Subcutaneous abdominal adipose tissue (tissue), 5 donors: ENCODE measurements around the gene MLXIP.

Experiments used
- H3K27ac ChIP-seq: one replicate; pipeline ENCODE4 v1.7.0; 2013; ENCODE audit warnings: low read depth, mild to moderate bottlenecking, inconsistent platforms, low read length, moderate library complexity
- H3K27me3 ChIP-seq, 5 donors: one replicate each; pipeline ENCODE4 v1.7.0; 2013; ENCODE audit warnings: low read length in 5 of 5, inconsistent platforms in 1 of 5; ENCODE audit not compliant: control insufficient read depth in 5 of 5, insufficient read depth in 4 of 5
- H3K36me3 ChIP-seq, 5 donors: one replicate each; pipeline ENCODE4 v1.7.0; 2013; ENCODE audit warnings: low read length in 5 of 5; ENCODE audit not compliant: control insufficient read depth in 5 of 5, insufficient read depth in 5 of 5
- H3K4me1 ChIP-seq, 5 donors: one replicate each; pipeline ENCODE4 v1.7.0; 2013; ENCODE audit warnings: low read length in 5 of 5, mild to moderate bottlenecking in 3 of 5, moderate library complexity in 1 of 5; ENCODE audit not compliant: control insufficient read depth in 5 of 5, insufficient read depth in 5 of 5
- H3K4me3 ChIP-seq, 5 donors: one replicate each; pipeline ENCODE4 v1.7.0; 2013; ENCODE audit warnings: low read length in 5 of 5, low read depth in 1 of 5
- H3K9ac ChIP-seq, 5 donors: one replicate each; pipeline ENCODE4 v1.7.0; 2013; ENCODE audit warnings: low read length in 5 of 5, mild to moderate bottlenecking in 4 of 5, moderate library complexity in 3 of 5
- H3K9me3 ChIP-seq, 5 donors: one replicate each; pipeline ENCODE4 v1.7.0; 2013; ENCODE audit warnings: low read length in 5 of 5; ENCODE audit not compliant: control insufficient read depth in 5 of 5
- donor health status: healthy.
- donor health status: healthy.
- donor health status: healthy.
- donor health status: healthy.
- donor health status: healthy.

MLXIP gene

DNA sequence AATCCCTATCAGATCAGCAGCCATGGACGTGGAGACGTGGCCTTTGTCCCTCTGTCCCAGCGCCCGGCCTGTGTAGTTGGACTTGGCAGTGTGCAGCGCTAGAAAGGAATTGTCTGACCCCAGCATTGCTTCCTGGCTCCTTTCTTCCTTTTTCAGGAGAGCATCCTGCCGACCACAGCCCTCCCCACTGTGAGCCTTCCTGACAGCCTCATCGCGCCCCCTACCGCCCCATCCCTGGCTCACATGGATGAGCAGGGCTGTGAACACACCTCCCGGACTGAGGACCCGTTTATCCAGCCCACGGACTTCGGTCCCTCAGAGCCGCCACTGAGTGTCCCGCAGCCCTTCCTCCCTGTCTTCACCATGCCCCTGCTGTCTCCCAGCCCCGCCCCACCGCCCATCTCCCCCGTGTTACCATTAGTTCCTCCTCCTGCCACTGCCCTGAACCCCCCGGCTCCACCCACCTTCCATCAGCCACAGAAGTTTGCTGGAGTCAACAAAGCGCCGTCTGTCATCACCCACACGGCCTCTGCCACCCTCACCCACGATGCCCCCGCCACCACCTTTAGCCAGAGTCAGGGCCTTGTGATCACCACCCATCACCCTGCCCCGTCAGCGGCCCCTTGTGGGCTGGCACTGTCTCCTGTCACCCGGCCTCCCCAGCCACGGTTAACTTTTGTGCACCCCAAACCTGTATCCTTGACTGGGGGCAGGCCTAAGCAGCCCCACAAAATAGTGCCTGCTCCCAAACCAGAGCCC lies 54.8 kb downstream of the MLXIP start:
- H3K4me1 ChIP-seq = no peaks in the 10 kb centered on the region
- H3K9ac ChIP-seq = no peak overlapping the region
- no peaks in the 10 kb centered on the region for H3K27me3 ChIP-seq
- H3K27ac ChIP-seq = no peak overlapping the region
- H3K36me3 ChIP-seq = peaks cover 0 to 89% (median 72%) of the 10 kb centered on the region in 5 donors
- no peak overlapping the region for H3K4me3 ChIP-seq
- H3K9me3 ChIP-seq = no peaks in the 10 kb centered on the region

- Histone ChIP-seq H3K9me3 (no peaks in the 10 kb centered on the region), H3K27me3 (no peaks in the 10 kb centered on the region), H3K4me3 (no peak overlapping the region), H3K36me3 (peaks cover 0 to 86% (median 67%) of the 10 kb centered on the region in 5 donors), H3K4me1 (no peaks in the 10 kb centered on the region), H3K9ac (no peak overlapping the region), H3K27ac (no peak overlapping the region)
Measured at GRCh38 chr12:122135437-122136031, 57.0 kb downstream of the MLXIP start.

- no peak overlapping the region for H3K27ac ChIP-seq
- H3K4me3 ChIP-seq = no peak overlapping the region
- peaks cover 0 to 87% (median 71%) of the 10 kb centered on the region in 5 donors for H3K36me3 ChIP-seq
- no peaks in the 10 kb centered on the region for H3K9me3 ChIP-seq
- no peak overlapping the region for H3K9ac ChIP-seq
- no peaks in the 10 kb centered on the region for H3K27me3 ChIP-seq
- H3K4me1 ChIP-seq = no peaks in the 10 kb centered on the region
Measured at GRCh38 chr12:122137229-122137628, 58.7 kb downstream of the MLXIP start.

DNA sequence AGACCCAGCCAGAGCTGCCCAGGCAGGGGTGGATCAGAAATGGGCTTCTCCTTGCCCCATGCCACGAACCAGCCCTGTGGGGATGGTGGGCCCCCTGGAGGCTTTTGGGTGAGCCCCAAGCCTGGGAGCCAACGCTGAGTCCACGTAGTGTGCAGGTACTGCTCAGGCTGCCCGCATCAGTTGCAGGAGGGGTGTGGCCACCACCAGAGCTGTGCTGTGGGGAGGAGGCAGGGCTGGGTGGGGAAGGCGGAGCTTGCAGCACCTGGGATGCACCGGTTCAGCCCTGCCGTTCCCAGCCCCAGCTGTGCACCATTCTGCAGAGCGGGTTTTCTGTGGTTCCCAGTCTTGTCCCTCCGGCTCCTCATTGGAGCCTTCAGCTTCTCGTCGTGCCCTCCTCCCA lies 59.1 kb downstream of the MLXIP start:
- H3K27ac ChIP-seq = no peak overlapping the region

DNA sequence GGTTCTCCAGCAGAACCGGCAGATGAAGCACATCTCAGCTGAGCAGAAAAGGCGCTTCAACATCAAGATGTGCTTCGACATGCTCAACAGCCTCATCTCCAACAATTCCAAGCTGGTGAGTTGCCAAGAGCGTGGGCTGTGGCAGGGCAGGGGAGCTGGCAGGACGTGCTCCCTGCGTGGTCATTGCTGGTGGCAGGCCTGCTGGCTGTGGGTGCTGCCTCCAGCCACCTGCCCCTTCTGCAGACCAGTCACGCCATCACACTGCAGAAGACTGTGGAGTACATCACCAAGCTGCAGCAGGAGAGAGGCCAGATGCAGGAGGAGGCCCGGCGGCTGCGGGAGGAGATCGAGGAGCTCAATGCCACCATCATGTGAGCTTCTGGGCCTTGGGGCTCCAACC lies 59.6 kb downstream of the MLXIP start:
- Histone ChIP-seq H3K36me3 (peaks cover 0 to 87% (median 71%) of the 10 kb centered on the region in 5 donors), H3K9me3 (no peaks in the 10 kb centered on the region), H3K27ac (no peak overlapping the region), H3K4me1 (no peaks in the 10 kb centered on the region), H3K27me3 (no peaks in the 10 kb centered on the region), H3K4me3 (no peak overlapping the region), H3K9ac (no peak overlapping the region)

More for the DNA sequence above, 59.1 kb downstream of the MLXIP start:
- Histone ChIP-seq H3K36me3 (peaks cover 0 to 87% (median 71%) of the 10 kb centered on the region in 5 donors), H3K27me3 (no peaks in the 10 kb centered on the region), H3K9ac (no peak overlapping the region), H3K4me3 (no peak overlapping the region), H3K9me3 (no peaks in the 10 kb centered on the region), H3K4me1 (no peaks in the 10 kb centered on the region)

DNA sequence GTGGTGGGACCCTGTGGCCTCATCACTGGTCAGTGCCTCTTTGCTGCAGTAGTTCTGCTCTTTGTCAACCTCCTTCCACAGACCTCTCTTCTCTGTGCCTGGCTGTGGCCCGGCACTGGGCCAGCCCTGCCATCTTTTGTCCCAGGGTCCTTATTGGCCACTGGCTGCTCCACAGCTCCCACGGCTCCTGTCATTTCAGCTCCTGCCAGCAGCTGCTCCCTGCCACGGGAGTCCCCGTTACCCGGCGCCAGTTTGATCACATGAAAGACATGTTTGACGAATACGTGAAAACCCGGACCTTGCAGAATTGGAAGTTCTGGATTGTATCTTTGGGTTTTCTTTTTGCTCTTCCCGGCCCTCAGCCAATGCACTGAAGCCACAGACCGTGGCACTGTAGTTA lies 60.1 kb downstream of the MLXIP start:
- H3K27me3 ChIP-seq = no peaks in the 10 kb centered on the region
- H3K27ac ChIP-seq = no peak overlapping the region
- no peaks in the 10 kb centered on the region for H3K9me3 ChIP-seq
- peaks cover 0 to 87% (median 71%) of the 10 kb centered on the region in 5 donors for H3K36me3 ChIP-seq
- H3K4me1 ChIP-seq = no peaks in the 10 kb centered on the region
- no peak overlapping the region for H3K9ac ChIP-seq
- H3K4me3 ChIP-seq = no peak overlapping the region

DNA sequence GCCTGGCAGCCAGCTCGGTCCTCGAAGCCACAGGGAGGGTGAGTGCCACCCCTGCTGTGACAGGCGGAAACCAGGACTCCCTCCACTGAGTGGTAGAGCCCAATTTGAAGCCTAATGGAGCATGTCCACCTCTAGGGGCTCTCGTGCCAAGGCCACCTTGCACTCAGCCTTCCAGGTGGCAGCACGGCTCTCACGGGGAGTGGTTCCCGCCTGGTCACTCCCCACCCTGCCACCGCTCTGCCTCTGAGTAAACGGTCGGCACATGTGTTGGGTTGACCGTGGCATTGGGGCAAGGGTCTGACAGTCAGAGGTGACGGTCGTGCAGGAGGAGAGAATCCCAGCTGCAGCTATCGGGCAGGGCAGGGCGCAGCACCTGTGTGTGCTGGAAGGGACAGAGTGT lies 60.7 kb downstream of the MLXIP start:
- H3K4me1 ChIP-seq = no peaks in the 10 kb centered on the region
- no peak overlapping the region for H3K27ac ChIP-seq
- H3K9me3 ChIP-seq = no peaks in the 10 kb centered on the region
- no peak overlapping the region for H3K9ac ChIP-seq
- no peak overlapping the region for H3K4me3 ChIP-seq
- H3K36me3 ChIP-seq = peaks cover 0 to 89% (median 71%) of the 10 kb centered on the region in 5 donors
- no peaks in the 10 kb centered on the region for H3K27me3 ChIP-seq

DNA sequence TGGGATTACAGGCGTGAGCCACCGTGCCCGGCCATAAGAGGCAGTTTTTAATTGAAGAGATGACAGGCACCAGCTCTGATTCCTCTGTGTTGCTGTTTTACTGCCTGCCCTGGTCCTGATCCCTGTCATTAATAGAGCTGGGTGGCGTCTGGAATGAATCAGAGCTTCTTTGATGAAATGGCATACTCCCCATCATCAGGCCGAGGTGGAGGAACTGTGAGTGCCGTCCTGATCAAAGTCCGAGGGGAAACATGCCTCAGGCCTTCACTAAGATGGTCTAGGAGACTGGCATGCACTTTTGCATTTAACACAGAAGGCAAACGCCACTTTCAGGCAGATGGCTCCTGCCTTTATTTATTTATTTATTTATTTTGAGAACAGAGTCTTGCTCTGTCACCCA lies 61.4 kb downstream of the MLXIP start:
- Histone ChIP-seq H3K9me3 (no peaks in the 10 kb centered on the region), H3K27me3 (no peaks in the 10 kb centered on the region), H3K9ac (no peak overlapping the region), H3K27ac (no peak overlapping the region), H3K4me3 (no peak overlapping the region), H3K36me3 (peaks cover 0 to 89% (median 69%) of the 10 kb centered on the region in 5 donors), H3K4me1 (no peaks in the 10 kb centered on the region)

DNA sequence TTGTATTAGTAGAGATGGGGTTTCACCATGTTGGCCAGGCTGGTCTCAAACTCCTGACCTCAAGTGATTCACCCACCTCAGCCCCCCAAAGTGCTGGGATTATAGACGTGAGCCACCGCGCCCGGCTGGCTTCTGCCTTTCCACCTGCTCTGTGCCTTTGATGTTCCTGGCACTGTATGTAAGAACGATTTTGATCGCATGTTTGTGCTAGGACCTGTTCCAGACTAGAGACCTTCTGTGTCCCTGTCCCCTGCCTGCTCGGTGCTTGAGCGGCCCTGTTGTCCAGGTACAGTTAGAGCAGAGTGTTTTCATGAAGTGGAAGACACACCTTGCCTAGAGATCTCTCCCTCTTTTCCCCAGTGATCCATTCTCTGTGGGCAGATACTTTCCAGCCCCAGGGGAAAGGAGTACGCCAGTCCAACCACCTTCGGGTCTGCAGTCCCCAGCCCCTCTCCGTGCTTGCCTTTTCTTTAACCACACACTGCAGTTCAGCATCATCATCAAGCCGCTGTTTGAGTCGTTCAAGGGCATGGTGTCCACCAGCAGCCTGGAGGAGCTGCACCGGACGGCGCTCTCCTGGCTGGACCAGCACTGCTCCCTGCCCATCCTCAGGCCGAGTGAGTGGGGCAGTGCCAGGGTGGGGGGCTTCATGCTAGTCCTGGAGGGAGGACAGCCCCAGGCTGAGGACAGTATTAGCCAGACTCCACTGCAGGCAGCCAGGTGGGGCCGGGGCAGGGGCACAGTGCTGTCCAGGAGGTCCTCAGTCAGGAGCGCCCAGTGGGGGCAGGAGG lies 62.1 kb downstream of the MLXIP start:
- peaks cover 0 to 82% (median 62%) of the 10 kb centered on the region in 5 donors for H3K36me3 ChIP-seq
- H3K27ac ChIP-seq = no peak overlapping the region
- no peaks in the 10 kb centered on the region for H3K27me3 ChIP-seq
- H3K9ac ChIP-seq = no peak overlapping the region
- no peaks in the 10 kb centered on the region for H3K4me1 ChIP-seq
- no peak overlapping the region for H3K4me3 ChIP-seq
- H3K9me3 ChIP-seq = no peaks in the 10 kb centered on the region
